ENCODE data around the gene WDR90. TPM values are rescaled to one million over a fixed set of nuclear protein-coding genes. Genes with fewer than 3 reads are reported as not detected.

The WDR90 gene
- total and polyA plus RNA-seq, 2 of the 13 experiments (the other 11 are each of a cell fraction or from before 2014, with no cell fraction given) = 14.9 to 28.9 TPM

- TF ChIP-seq MAFG (CRISPR knock-in tag; IDR thresholded peaks at IDR 0.05) = no peak
- no peak for TF ChIP-seq NFRKB (IDR thresholded peaks at IDR 0.05)
- no peak for TF ChIP-seq THYN1 (CRISPR knock-in tag; IDR thresholded peaks at IDR 0.05; ENCODE audit: borderline replicate concordance, low read depth)
- TF ChIP-seq RFX1 (IDR thresholded peaks at IDR 0.05) = peak; percentile 24; the same call in 1 of the 2 replicates
- TF ChIP-seq KMT2A (CRISPR knock-in tag; IDR thresholded peaks at IDR 0.05) = no peak
- TF ChIP-seq ARNT2 (CRISPR knock-in tag; IDR thresholded peaks at IDR 0.05; ENCODE audit: low read depth) = no peak
- peak; percentile 53 for TF ChIP-seq FOSL2 (CRISPR knock-in tag; IDR thresholded peaks at IDR 0.05)
- TF ChIP-seq NRL (CRISPR knock-in tag; IDR thresholded peaks at IDR 0.05; ENCODE audit: borderline replicate concordance) = no peak
- no peak for TF ChIP-seq ZFAT (CRISPR knock-in tag; conservative IDR thresholded peaks at IDR 0.05)
- no peak for TF ChIP-seq CBFB (CRISPR knock-in tag; IDR thresholded peaks at IDR 0.05)
- TF ChIP-seq SIX1 (CRISPR knock-in tag; IDR thresholded peaks at IDR 0.05; ENCODE audit: borderline replicate concordance) = no peak
- no peak for TF ChIP-seq SP2 (CRISPR knock-in tag; IDR thresholded peaks at IDR 0.05)
- no peak for TF ChIP-seq ZNF513 (CRISPR knock-in tag; conservative IDR thresholded peaks at IDR 0.05)
- TF ChIP-seq THAP8 (CRISPR knock-in tag; IDR thresholded peaks at IDR 0.05; ENCODE audit: borderline replicate concordance) = no peak
- TF ChIP-seq MAZ (IDR thresholded peaks at IDR 0.05; ENCODE audit: borderline replicate concordance, low read depth, low read length) = no peak; the same call in 1 of the 2 replicates
- TF ChIP-seq MAZ (CRISPR knock-in tag; IDR thresholded peaks at IDR 0.05; ENCODE audit: low read depth) = peak; percentile 46
- no peak for TF ChIP-seq PCBP2 (optimal IDR thresholded peaks at IDR 0.05; ENCODE audit: low read depth, low read length, poor library complexity, severe bottlenecking)
- TF ChIP-seq KLF16 (CRISPR knock-in tag; IDR thresholded peaks at IDR 0.05) = peak in 1 of 2 experiments; percentile 39; a peak in 1 of 4 replicates
- TF ChIP-seq HNF4G (IDR thresholded peaks at IDR 0.05; ENCODE audit: borderline replicate concordance, low read depth, low read length) = no peak
- TF ChIP-seq HNF4G (CRISPR knock-in tag; IDR thresholded peaks at IDR 0.05; ENCODE audit: borderline replicate concordance, low read depth) = no peak
- TF ChIP-seq ZNF333 (CRISPR knock-in tag; IDR thresholded peaks at IDR 0.05; ENCODE audit: borderline replicate concordance) = no peak
- no peak for TF ChIP-seq MAF1 (CRISPR knock-in tag; IDR thresholded peaks at IDR 0.05; ENCODE audit: borderline replicate concordance)
Measured at GRCh38 chr16:610513-611381, 38.4 kb upstream of the WDR90 start (continued).
